NK-92 (cell line): Measurements from ENCODE around the gene GNE.
"Not testable (repeated sequence)": the region's sequence is repeated elsewhere in the genome, so short reads cannot be mapped to it uniquely, and the experiment has no call there.

ENCODE experiments used
- DNase-seq: peaks from one replicate; lab custom pipeline; 2025; ENCODE audit not compliant: unreplicated experiment; lab: John Stamatoyannopoulos, UW

The GNE gene

GRCh38 chr9:36258208-36258995 is at the start of gene GNE:
Gene GNE, minus strand, starts transcription at chr9:36258448. Its CDS starts 9,093 bp downstream, at chr9:36249355.
- peak; percentile 76 for DNase-seq

DNA sequence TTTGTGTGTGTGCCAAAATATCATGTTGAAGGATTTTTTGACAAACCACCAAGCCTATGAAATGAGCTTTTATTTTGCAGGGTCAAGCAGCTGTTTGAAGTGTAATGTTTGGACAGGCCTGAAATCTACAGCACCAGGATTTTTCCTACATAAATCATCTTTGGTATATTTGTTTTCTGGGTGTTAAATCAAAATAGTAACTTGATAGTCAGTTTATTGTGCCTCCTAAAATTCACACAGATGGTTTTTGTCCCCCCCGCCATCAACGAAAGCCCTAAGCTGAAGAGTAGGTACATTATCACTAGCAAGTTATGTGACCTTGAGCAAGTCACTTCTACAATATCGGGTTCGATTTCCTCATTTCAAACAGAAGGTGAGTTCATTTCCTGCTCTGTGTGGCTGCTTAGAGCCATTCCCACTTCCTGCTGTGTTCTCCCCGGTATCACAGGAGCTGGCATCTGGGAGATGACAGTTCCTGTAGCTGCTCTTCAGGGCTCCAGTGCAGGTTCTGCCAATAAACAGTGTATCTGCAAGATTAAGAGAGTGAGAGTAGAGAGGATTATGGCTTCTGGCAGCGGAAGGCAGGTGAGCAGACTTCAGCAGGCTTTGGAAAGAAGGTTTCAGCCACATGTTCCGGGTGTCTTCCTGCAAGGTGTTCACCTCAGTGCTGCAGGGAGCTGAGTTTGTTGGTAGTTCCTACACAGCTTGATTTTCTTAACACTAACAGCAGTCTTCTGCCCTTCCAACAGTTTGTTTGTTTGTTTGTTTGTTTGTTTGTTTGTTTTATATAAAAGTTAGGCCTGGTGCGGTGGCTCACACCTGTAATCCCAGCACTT is 48.4 kb upstream of the GNE start:
- DNase-seq, result no peak

DNA sequence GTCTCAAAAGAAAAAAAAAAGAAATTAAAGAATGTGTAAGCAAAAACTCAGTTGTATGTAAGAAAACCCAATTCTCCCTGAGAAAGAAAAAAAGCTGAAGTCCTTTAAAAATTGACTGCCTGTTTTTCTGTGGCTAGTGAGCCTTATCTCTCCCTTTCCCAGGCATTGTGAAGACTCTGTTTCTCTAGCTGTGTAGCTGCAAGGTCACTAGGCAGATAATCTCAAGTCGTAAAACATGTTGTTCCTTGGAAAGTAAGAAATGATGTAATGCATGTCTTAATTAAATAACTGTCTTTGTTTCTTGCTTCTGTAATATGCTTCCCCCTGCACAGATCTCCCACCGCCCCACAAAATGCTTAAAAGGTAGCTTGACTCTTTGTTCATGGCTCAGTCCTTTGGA is 46.1 kb upstream of the GNE start:
- DNase-seq, result not testable (repeated sequence)

DNA sequence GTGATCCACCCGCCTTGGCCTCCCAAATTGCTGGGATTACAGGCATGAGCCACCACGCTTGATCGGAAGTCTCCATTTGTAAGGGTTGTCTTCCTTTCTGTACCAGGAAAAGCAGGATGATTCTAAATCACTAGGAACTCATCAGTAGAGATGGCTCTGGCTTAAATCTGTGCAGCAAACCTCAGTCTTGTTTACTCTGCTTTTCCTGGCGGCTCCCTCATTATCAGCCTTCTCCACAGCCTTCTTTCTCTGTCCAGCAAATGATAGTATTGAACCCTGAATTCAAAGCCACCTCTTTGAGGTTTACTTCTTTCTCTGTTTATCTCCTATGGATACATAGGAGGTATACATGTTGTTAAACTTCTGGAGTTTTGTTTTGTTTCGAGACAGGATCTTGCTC is 43.0 kb upstream of the GNE start:
- no peak for DNase-seq

- no peak for DNase-seq
These were observed 40.3 kb upstream of the GNE start for GRCh38 chr9:36298566-36298965.

GRCh38 chr9:36297798-36298197 is 39.5 kb upstream of the GNE start:
- DNase-seq, result no peak

DNA sequence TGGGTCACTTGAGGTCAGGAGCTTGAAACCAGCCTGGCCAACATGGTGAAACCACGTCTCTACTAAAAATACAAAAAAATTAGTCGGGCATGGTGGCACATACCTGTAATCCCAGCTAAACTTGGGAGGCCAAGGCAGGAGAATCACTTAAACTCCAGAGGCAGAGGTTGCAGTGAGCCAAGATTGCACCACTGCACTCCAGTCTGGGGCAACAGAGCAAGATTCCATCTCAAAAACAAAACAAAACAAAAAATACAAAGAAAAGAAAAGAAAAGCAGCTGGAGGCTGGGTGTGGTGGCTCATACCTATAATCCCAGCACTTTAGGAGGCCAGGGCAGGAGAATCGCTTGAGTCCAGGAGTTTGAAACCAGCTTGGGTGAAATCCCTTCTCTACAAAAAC is 36.7 kb upstream of the GNE start:
- DNase-seq, result not testable (repeated sequence)

GRCh38 chr9:36293918-36294317 is 35.7 kb upstream of the GNE start:
- DNase-seq, result no peak

- no peak for DNase-seq
These were observed 34.9 kb upstream of the GNE start for GRCh38 chr9:36293171-36293570.

DNA sequence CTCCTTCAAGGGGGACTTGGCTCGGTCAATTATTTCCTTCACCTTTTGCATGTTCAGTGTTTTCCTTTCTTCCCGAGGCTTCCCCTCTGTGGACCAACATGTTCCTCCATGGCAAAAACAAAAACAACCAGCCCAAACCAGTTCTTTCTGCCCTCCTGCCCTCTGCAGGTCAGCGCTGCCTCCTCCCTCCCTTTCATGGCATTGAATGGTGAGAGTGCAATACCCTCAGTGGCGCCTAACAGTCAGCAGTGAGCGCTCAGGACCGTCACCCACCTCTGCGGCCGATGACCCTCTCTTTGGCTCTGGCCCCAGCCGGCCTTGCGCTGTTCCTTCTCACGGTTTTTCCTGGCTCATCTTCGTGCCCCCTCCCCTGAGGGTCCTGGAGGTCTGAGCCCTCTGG is 34.4 kb upstream of the GNE start:
- no peak for DNase-seq

GRCh38 chr9:36290996-36291395 is 32.7 kb upstream of the GNE start:
- no peak for DNase-seq

DNA sequence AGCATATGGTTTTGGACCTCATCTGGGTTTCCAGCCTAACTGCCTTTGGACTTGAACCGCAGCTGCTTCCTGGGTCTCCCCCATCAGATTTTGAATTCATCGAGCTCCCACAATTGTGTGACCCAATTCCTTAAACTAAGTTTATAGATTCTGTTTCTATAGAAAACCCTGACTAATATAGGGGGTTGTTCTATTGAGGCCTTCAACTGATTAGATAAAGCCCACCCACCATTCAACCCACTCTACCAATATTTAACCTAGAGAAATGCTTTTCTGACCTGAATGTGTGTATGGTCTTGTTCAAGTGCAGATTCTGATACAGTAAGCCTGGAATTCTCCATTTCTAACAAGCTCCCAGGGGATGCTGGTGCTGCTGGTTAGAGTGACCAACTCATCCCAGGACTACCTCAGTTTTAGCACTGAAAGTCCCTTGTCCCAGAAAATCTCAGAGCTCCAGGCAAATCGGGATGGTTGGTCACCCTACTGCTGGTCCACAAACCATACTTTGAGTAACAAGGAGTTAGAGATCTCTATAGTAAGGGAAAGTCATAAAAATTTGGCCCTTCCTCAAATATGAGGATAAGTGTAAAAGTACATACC is 31.7 kb upstream of the GNE start:
- no peak for DNase-seq

DNA sequence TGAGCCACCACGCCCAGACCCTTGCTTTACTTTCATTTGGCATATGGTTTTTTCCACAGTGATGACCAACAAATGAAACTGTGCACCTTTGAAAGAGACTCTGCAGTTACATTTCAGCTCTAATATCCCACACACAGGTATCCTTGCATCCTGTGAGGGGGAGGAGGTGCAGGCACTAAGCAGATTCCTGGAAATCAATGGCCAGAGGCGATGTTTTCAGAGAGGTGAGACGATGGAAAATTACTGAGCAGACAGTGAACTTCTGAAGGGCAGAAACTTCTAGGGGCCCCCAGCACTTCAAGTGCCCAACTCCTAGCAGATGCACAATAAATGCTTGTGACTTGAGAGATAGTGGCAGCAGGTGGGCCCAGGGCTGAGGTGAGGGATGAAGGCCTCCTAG is 29.8 kb upstream of the GNE start:
- DNase-seq, result no peak

DNA sequence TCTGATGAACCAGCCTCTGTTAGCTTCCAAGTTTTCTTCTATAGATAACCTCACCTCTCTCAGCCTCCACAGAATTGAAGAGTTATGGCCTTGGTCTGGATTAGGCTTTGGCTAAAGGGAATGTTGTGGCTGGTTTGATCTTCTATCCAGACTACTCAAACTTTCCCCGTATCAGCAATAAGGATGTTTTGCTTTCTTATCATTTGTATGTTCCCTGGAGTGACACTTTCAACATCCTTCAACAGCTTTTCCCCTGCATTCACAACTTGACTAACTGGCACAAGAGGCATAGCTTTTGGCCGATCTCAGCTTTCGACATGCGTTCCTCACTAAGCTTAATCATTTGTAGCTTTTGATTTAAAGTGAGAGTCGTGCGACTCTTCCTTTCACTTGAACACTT is 28.1 kb upstream of the GNE start:
- DNase-seq, result no peak

GRCh38 chr9:36284226-36284625 is 26.0 kb upstream of the GNE start:
- DNase-seq, result no peak

- no peak for DNase-seq
These were observed 24.0 kb upstream of the GNE start for GRCh38 chr9:36282275-36282674.

- no peak for DNase-seq
These were observed 22.7 kb upstream of the GNE start for GRCh38 chr9:36280989-36281388.

DNA sequence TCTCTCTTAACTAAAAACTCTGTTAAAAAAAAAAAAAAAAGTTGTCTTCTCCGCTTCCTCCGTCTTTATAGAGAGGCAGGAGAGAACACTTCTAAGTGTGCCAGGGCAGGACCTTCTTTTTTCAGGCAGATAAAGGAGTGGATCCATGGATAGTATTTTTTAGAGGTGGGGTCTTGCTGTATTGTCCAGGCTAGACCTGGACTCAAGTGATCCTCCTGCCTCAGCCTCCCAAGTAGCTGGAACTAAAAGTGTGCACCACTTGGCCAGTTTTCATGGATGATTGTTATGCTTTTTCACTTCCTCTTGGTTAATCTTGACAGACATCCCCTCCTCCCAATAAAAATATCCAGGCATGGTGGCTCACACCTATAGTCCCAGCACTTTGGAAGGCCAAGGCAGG is 20.0 kb upstream of the GNE start:
- DNase-seq, result no peak

- DNase-seq, result no peak
These were observed 18.5 kb upstream of the GNE start for GRCh38 chr9:36276781-36277181.

DNA sequence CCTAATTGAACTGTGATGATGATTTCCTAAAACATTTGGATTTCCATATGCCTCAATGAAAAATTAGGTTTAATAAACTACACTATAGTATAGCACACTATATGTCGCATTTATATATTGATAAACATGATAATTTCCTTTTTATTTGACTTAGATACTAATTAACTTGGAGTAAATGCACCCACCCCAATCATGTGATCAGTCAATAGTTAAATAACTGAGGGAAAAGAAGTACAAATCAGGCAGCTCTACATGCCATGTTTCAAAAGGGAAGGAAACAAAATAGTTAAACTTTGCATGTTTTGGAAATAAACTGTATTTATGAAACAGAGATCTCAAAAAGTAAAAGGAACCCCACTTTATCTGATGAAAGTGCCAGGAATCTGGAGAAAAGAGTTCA is 18.0 kb upstream of the GNE start:
- no peak for DNase-seq

GRCh38 chr9:36275060-36275459 is 16.8 kb upstream of the GNE start:
- DNase-seq, result no peak

GRCh38 chr9:36273354-36273753 is 15.1 kb upstream of the GNE start:
- DNase-seq, result not testable (repeated sequence)
